GM12891 (cell line): Measurements from ENCODE around the gene PORCN.

Experiments
- POLR2A ChIP-seq: IDR thresholded peaks from 2 replicates; pipeline ENCODE4 v1.6.1; 2011; ENCODE audit warnings: low read depth, low read length, control low read depth
- POLR2AphosphoS5 ChIP-seq: IDR thresholded peaks from 2 replicates; pipeline ENCODE4 v1.6.1; 2011; ENCODE audit warnings: low read depth, low read length, control low read depth
- TAF1 ChIP-seq: IDR thresholded peaks from 2 replicates; pipeline ENCODE4 v1.6.1; 2011; ENCODE audit warnings: low read depth, low read length, control low read depth

GRCh38 chrX:48480583-48480982 lies 28.2 kb upstream of the PORCN start:
- no peak for TF ChIP-seq POLR2A
- no peak for TF ChIP-seq POLR2AphosphoS5
- no peak for TF ChIP-seq TAF1
